DND-41 (cell line): ENCODE data around the gene S100A8.
"Not testable (repeated sequence)": the region's sequence is repeated elsewhere in the genome, so short reads cannot be mapped to it uniquely, and the experiment has no call there.

ENCODE experiments used
- ATAC-seq: fragments of 200-7000 bp; cut with Tn5 transposase; 3 replicates; pipeline ENCODE4 v1.9.1; 2021; ENCODE audit warnings: low read depth; ENCODE audit not compliant: insufficient read depth
- DNase-seq: peaks from one replicate; pipeline ENCODE4 v3.0.0-alpha.2; 2020
- H2AFZ ChIP-seq: 2 replicates; pipeline ENCODE4 v1.6.0; 2012; ENCODE audit warnings: low read depth, low read length
- H3K27ac ChIP-seq: 2 replicates; pipeline ENCODE4 v1.5.1; 2012; ENCODE audit warnings: low read length, inconsistent platforms
- H3K27me3 ChIP-seq: fragments of 200-600 bp; sonication (generic); 2 replicates; pipeline ENCODE4 v1.6.0; 2012; ENCODE audit warnings: low read length, mild to moderate bottlenecking, inconsistent platforms; ENCODE audit not compliant: insufficient read depth, poor library complexity
- H3K36me3 ChIP-seq: 2 replicates; pipeline ENCODE4 v1.5.1; 2012; ENCODE audit warnings: low read length, inconsistent platforms; ENCODE audit not compliant: insufficient read depth
- H3K4me1 ChIP-seq: 2 replicates; pipeline ENCODE4 v1.5.1; 2012; ENCODE audit warnings: mild to moderate bottlenecking, low read length; ENCODE audit not compliant: insufficient read depth
- H3K4me2 ChIP-seq: 2 replicates; pipeline ENCODE4 v1.6.0; 2012; ENCODE audit warnings: mild to moderate bottlenecking, moderate library complexity, low read length, inconsistent platforms; ENCODE audit not compliant: insufficient read depth
- H3K4me3 ChIP-seq, 2 experiments: fragments of 200-600 bp in 1 of 2; shearing (Covaris generic) in 1 of 2; 2 replicates each; pipeline ENCODE4 v1.5.1; 2012 to 2016; ENCODE audit warnings: inconsistent platforms in 2 of 2, low read length in 2 of 2, mild to moderate bottlenecking in 2 of 2, low read depth in 1 of 2, moderate library complexity in 1 of 2
- H3K79me2 ChIP-seq: 2 replicates; pipeline ENCODE4 v1.6.0; 2012; ENCODE audit warnings: low read length, inconsistent platforms; ENCODE audit not compliant: insufficient read depth
- H3K9ac ChIP-seq: 2 replicates; pipeline ENCODE4 v1.6.0; 2012; ENCODE audit warnings: low read depth, mild to moderate bottlenecking, inconsistent platforms, low read length, moderate library complexity
- H3K9me3 ChIP-seq: 2 replicates; pipeline ENCODE4 v1.5.1; 2012; ENCODE audit warnings: low read length, moderate library complexity, mild to moderate bottlenecking, inconsistent platforms; ENCODE audit not compliant: insufficient read depth, severe bottlenecking
- H4K20me1 ChIP-seq: 2 replicates; pipeline ENCODE4 v1.6.0; 2012; ENCODE audit warnings: low read length; ENCODE audit not compliant: insufficient read depth
- CTCF ChIP-seq: IDR thresholded peaks from 2 replicates; pipeline ENCODE4 v1.5.1; 2012; ENCODE audit warnings: borderline replicate concordance, low read length, moderate library complexity, mild to moderate bottlenecking; ENCODE audit not compliant: poor library complexity, severe bottlenecking; ENCODE audit errors: extremely low read depth
- EZH2 ChIP-seq: IDR thresholded peaks from 3 replicates; pipeline ENCODE4 v1.6.1; 2012; ENCODE audit warnings: borderline replicate concordance, low read depth, mild to moderate bottlenecking, moderate library complexity, low read length, inconsistent platforms; ENCODE audit not compliant: severe bottlenecking

The S100A8 gene

GRCh38 chr1:153417136-153417888, 26.4 kb upstream of the S100A8 start:
- H3K4me2 ChIP-seq = no peak overlapping the region
- H4K20me1 ChIP-seq = no peaks in the 10 kb centered on the region; the same call in 1 of the 2 replicates
- H3K4me3 ChIP-seq = no peak overlapping the region
- ATAC-seq (no peak), DNase-seq (no peak)
- TF ChIP-seq CTCF = no peak
- no peak for TF ChIP-seq EZH2
- H3K9me3 ChIP-seq = no peaks in the 10 kb centered on the region
- H2AFZ ChIP-seq = no peak overlapping the region
- H3K9ac ChIP-seq = no peak overlapping the region
- no peaks in the 10 kb centered on the region for H3K4me1 ChIP-seq
- H3K36me3 ChIP-seq = no peaks in the 10 kb centered on the region
- no peaks in the 10 kb centered on the region for H3K27me3 ChIP-seq
- no peaks in the 10 kb centered on the region for H3K79me2 ChIP-seq
- no peak overlapping the region for H3K27ac ChIP-seq

- ATAC-seq = no peak
Measured at GRCh38 chr1:153415850-153416570, 25.1 kb upstream of the S100A8 start, which contains the start of gene S100A7A. Gene S100A7A, plus strand, starts transcription at chr1:153416520. Its CDS starts 1,563 bp downstream, at chr1:153418083.

GRCh38 chr1:153413961-153414360, 23.1 kb upstream of the S100A8 start:
- not testable (repeated sequence) for H3K4me3 ChIP-seq, H3K4me2 ChIP-seq, H2AFZ ChIP-seq, H3K79me2 ChIP-seq, H4K20me1 ChIP-seq, H3K36me3 ChIP-seq, H3K9ac ChIP-seq, DNase-seq, H3K4me1 ChIP-seq, ATAC-seq, H3K27me3 ChIP-seq, H3K27ac ChIP-seq, H3K9me3 ChIP-seq

More at GRCh38 chr1:153415850-153416570, 25.1 kb upstream of the S100A8 start, which contains the start of gene S100A7A:
- H3K4me3 ChIP-seq = no peak within 1 kb of the TSS
- H3K9ac ChIP-seq = no peak within 1 kb of the TSS
- H3K9me3 ChIP-seq = no peaks in the 10 kb centered on the region
- no peaks in the 10 kb centered on the region for H3K4me1 ChIP-seq
- no peaks in the 10 kb centered on the region for H3K27me3 ChIP-seq
- no peaks in the 10 kb centered on the region; the same call in 1 of the 2 replicates for H4K20me1 ChIP-seq
- DNase-seq = no peak
- no peak within 1 kb of the TSS for H3K27ac ChIP-seq
- no peak within 1 kb of the TSS for H2AFZ ChIP-seq
- no peak for TF ChIP-seq CTCF
- TF ChIP-seq EZH2 = no peak
- H3K36me3 ChIP-seq = no peaks in the 10 kb centered on the region
- H3K4me2 ChIP-seq = no peak within 1 kb of the TSS
- H3K79me2 ChIP-seq = no peaks in the 10 kb centered on the region

- H3K79me2 ChIP-seq, H3K9me3 ChIP-seq, H4K20me1 ChIP-seq, DNase-seq, ATAC-seq, H3K9ac ChIP-seq, H3K27ac ChIP-seq, H3K27me3 ChIP-seq, H3K4me3 ChIP-seq, H3K4me1 ChIP-seq, H2AFZ ChIP-seq, H3K36me3 ChIP-seq, H3K4me2 ChIP-seq: not testable (repeated sequence)
Measured at GRCh38 chr1:153407274-153407673, 16.4 kb upstream of the S100A8 start.

GRCh38 chr1:153405825-153406599, 15.1 kb upstream of the S100A8 start:
- H3K9ac ChIP-seq, ATAC-seq, H3K27ac ChIP-seq: not testable (repeated sequence)

More at GRCh38 chr1:153405825-153406599, 15.1 kb upstream of the S100A8 start:
- H3K36me3 ChIP-seq, H3K27me3 ChIP-seq, DNase-seq, H3K79me2 ChIP-seq, H2AFZ ChIP-seq, H4K20me1 ChIP-seq, H3K9me3 ChIP-seq, H3K4me1 ChIP-seq, H3K4me2 ChIP-seq, H3K4me3 ChIP-seq: not testable (repeated sequence)
